Panc1 (cell line): ENCODE results near the gene MS4A5. TPM values are rescaled to one million over a fixed set of nuclear protein-coding genes. Genes with fewer than 3 reads are reported as not detected.

Source experiments
- ATAC-seq: fragments of 200-7000 bp; cut with Tn5 transposase; 2 replicates; pipeline ENCODE4 v1.9.1; 2020; ENCODE audit warnings: mild to moderate bottlenecking, moderate library complexity
- BruUV-seq: library from RNA; stranded (reverse); fragments of 400-500 nt; replicated peaks from 2 replicates; lab custom pipeline; 2021; lab: Mats Ljungman, UMichigan
- CTCF ChIA-PET: fragments of 300-600 bp; sonication (Branson Sonifier 250); formaldehyde crosslinking; loops from one replicate; lab custom pipeline; 2022; ENCODE audit warnings: antibody characterized with exemption; lab: Charles Lee
- POLR2A ChIA-PET: fragments of 300-600 bp; sonication (Branson Sonifier 250); formaldehyde crosslinking; loops from one replicate; lab custom pipeline; 2022; ENCODE audit warnings: antibody characterized with exemption; lab: Charles Lee
- DNase-seq: peaks from one replicate; pipeline ENCODE4 v3.0.0-alpha.2; 2010; ENCODE audit warnings: low read depth, low spot score
- H3K27ac ChIP-seq: 2 replicates; pipeline ENCODE4 v1.5.1; 2011; ENCODE audit warnings: mild to moderate bottlenecking, low read length, inconsistent platforms
- H3K27me3 ChIP-seq: fragments of 200-500 bp; sonication (Bioruptor generic); 2 replicates; pipeline ENCODE4 v1.6.0; 2014; ENCODE audit warnings: low read length, inconsistent platforms; ENCODE audit not compliant: control insufficient read depth, insufficient read depth
- H3K36me3 ChIP-seq: fragments of 200-500 bp; sonication (Bioruptor generic); 2 replicates; pipeline ENCODE4 v1.5.1; 2014; ENCODE audit warnings: inconsistent platforms, mild to moderate bottlenecking, low read length, moderate library complexity; ENCODE audit not compliant: control insufficient read depth, insufficient read depth
- H3K4me1 ChIP-seq: 2 replicates; pipeline ENCODE4 v1.5.1; 2011; ENCODE audit warnings: inconsistent platforms, mild to moderate bottlenecking, low read length, moderate library complexity; ENCODE audit not compliant: control insufficient read depth, insufficient read depth
- H3K4me3 ChIP-seq, 2 experiments: 2 replicates each; pipeline ENCODE4 v1.5.1; 2011 to 2012; ENCODE audit warnings: low read depth in 2 of 2, low read length in 2 of 2, mild to moderate bottlenecking in 2 of 2, inconsistent platforms in 1 of 2, moderate library complexity in 1 of 2
- H3K9me3 ChIP-seq: fragments of 200-500 bp; sonication (Bioruptor generic); 2 replicates; pipeline ENCODE4 v1.5.1; 2014; ENCODE audit warnings: low read depth, mild to moderate bottlenecking, inconsistent platforms, low read length, moderate library complexity; ENCODE audit not compliant: control insufficient read depth, insufficient read depth
- POLR2AphosphoS5 ChIP-seq: IDR thresholded peaks from 2 replicates; pipeline ENCODE4 v1.6.1; 2012; ENCODE audit warnings: mild to moderate bottlenecking, low read depth, low read length, moderate library complexity
- REST ChIP-seq, 2 experiments: IDR thresholded peaks; 2 replicates each; pipeline ENCODE4 v1.6.1; 2011 to 2012; ENCODE audit warnings: low read depth in 2 of 2, control low read depth in 1 of 2, low read length in 1 of 2, mild to moderate bottlenecking in 1 of 2, moderate library complexity in 1 of 2; ENCODE audit not compliant: insufficient read depth in 1 of 2
- SIN3A ChIP-seq: IDR thresholded peaks from 2 replicates; pipeline ENCODE4 v1.6.1; 2012; ENCODE audit warnings: low read depth, mild to moderate bottlenecking, low read length, moderate library complexity, borderline replicate concordance; ENCODE audit not compliant: insufficient read depth
- TCF7L2 ChIP-seq: IDR thresholded peaks from 2 replicates; pipeline ENCODE4 v1.6.1; 2011; ENCODE audit warnings: mild to moderate bottlenecking, low read depth, low read length, inconsistent platforms
- in situ Hi-C: cut with HindIII; loops from 2 replicates; pipeline ENCODE4 v1.10.0; 2016; ENCODE audit warnings: low sequenced_read_pairs, low pct_unique_long_range_greater_than_20kb
- intact Hi-C: fragments of 100-400 bp; cut with micrococcal nuclease; formaldehyde crosslinking; loops from one replicate; pipeline ENCODE4 v1.10.0; 2022; ENCODE audit not compliant: unreplicated experiment
- total RNA-seq: library from RNA; stranded (reverse); gene quantifications from one replicate; pipeline ENCODE4 v1.2.1, GENCODE V29; 2021; ENCODE audit not compliant: unreplicated experiment
- TF ChIP-seq, protein P1 (sequence below): fragments of 450-650 bp; IDR thresholded peaks from 2 replicates; pipeline ENCODE4 v1.5.1; 2017; ENCODE audit warnings: mild to moderate bottlenecking

Gene MS4A5
- total RNA-seq, 1 experiment from 2014 or later = not detected

GRCh38 chr11:60390419-60390818, 39.0 kb upstream of the MS4A5 start:
- no peak overlapping the region for H3K27ac ChIP-seq
- no peaks in the 10 kb centered on the region for H3K4me1 ChIP-seq
- no peak overlapping the region for H3K4me3 ChIP-seq
- H3K9me3 ChIP-seq = no peaks in the 10 kb centered on the region
- BruUV-seq = no TSS peak
- no peak for ATAC-seq
- in situ Hi-C loops = no loop called here
- H3K27me3 ChIP-seq = no peaks in the 10 kb centered on the region
- ChIA-PET CTCF (no interaction called here), POLR2A (no interaction called here)
- intact Hi-C loops = no loop called here
- DNase-seq = no peak
- no peak for TF ChIP-seq TCF7L2
- TF ChIP-seq REST (IDR thresholded peaks at IDR 0.05; ENCODE audit: insufficient read depth in 1 of 2, low read depth in 2 of 2, low read length in 1 of 2) = no peak
- no peak for TF ChIP-seq POLR2AphosphoS5
- TF ChIP-seq SIN3A = no peak
- TF ChIP-seq, protein P1, sequence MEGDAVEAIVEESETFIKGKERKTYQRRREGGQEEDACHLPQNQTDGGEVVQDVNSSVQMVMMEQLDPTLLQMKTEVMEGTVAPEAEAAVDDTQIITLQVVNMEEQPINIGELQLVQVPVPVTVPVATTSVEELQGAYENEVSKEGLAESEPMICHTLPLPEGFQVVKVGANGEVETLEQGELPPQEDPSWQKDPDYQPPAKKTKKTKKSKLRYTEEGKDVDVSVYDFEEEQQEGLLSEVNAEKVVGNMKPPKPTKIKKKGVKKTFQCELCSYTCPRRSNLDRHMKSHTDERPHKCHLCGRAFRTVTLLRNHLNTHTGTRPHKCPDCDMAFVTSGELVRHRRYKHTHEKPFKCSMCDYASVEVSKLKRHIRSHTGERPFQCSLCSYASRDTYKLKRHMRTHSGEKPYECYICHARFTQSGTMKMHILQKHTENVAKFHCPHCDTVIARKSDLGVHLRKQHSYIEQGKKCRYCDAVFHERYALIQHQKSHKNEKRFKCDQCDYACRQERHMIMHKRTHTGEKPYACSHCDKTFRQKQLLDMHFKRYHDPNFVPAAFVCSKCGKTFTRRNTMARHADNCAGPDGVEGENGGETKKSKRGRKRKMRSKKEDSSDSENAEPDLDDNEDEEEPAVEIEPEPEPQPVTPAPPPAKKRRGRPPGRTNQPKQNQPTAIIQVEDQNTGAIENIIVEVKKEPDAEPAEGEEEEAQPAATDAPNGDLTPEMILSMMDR = no peak
- no peaks in the 10 kb centered on the region for H3K36me3 ChIP-seq

DNA sequence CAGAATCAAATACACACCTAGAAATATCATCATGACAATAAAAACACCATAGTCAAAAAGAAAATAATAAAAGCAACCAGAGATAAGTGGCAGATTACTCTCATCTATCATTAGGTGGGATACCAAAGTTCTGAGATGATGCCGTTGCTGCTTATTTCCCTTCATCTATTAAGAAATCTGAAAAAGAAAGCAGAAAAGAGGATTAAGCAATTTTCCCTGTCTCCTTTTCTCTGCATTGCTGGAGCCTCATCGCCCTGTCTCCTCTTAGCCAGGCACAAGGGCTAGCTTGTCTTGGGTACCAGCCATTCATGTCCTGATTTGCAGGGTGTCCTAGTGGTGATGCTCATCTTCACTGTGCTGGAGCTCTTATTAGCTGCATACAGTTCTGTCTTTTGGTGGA, 37.0 kb upstream of the MS4A5 start:
- no peak overlapping the region for H3K27ac ChIP-seq
- no peak for ATAC-seq
- intact Hi-C loops = no loop called here
- in situ Hi-C loops = no loop called here
- no peaks in the 10 kb centered on the region for H3K36me3 ChIP-seq
- no peak for DNase-seq
- ChIA-PET CTCF (no interaction called here), POLR2A (no interaction called here)
- H3K9me3 ChIP-seq = no peaks in the 10 kb centered on the region
- no TSS peak for BruUV-seq
- no peak overlapping the region for H3K4me3 ChIP-seq
- no peak for TF ChIP-seq REST (IDR thresholded peaks at IDR 0.05; ENCODE audit: insufficient read depth in 1 of 2, low read depth in 2 of 2, low read length in 1 of 2)
- TF ChIP-seq, protein P1 = no peak
- TF ChIP-seq POLR2AphosphoS5 = no peak
- TF ChIP-seq TCF7L2 = no peak
- no peak for TF ChIP-seq SIN3A
- no peaks in the 10 kb centered on the region for H3K27me3 ChIP-seq
- H3K4me1 ChIP-seq = no peaks in the 10 kb centered on the region
